Loucy (cell line): ENCODE data around the gene UNC5B.

Source experiments
- H2AFZ ChIP-seq: fragments of 200-600 bp; sonication (generic); 2 replicates; pipeline ENCODE4 v1.6.0; 2016; ENCODE audit warnings: antibody characterized with exemption, mild to moderate bottlenecking, low read length, moderate library complexity
- H3F3A ChIP-seq: fragments of 200-600 bp; 2 replicates; pipeline ENCODE4 v1.6.0; 2016; ENCODE audit warnings: antibody characterized with exemption, low read depth, mild to moderate bottlenecking
- H3K27me3 ChIP-seq: fragments of 200-600 bp; sonication (generic); 2 replicates; pipeline ENCODE4 v1.6.1; 2014; ENCODE audit warnings: low read length, mild to moderate bottlenecking; ENCODE audit not compliant: insufficient read depth, poor library complexity, severe bottlenecking
- H3K36me3 ChIP-seq: fragments of 200-600 bp; sonication (generic); 2 replicates; pipeline ENCODE4 v1.6.1; 2016; ENCODE audit warnings: low read length; ENCODE audit not compliant: insufficient read depth
- H3K4me1 ChIP-seq: fragments of 200-600 bp; sonication (generic); 2 replicates; pipeline ENCODE4 v1.5.1; 2014; ENCODE audit warnings: low read length, mild to moderate bottlenecking; ENCODE audit not compliant: insufficient read depth, poor library complexity, severe bottlenecking
- H3K4me2 ChIP-seq: fragments of 200-600 bp; sonication (generic); 2 replicates; pipeline ENCODE4 v1.6.0; 2014; ENCODE audit warnings: antibody characterized with exemption, low read length, low read depth, mild to moderate bottlenecking; ENCODE audit not compliant: poor library complexity, severe bottlenecking
- H3K4me3 ChIP-seq: fragments of 200-600 bp; sonication (generic); 2 replicates; pipeline ENCODE4 v1.5.1; 2014; ENCODE audit warnings: low read length, mild to moderate bottlenecking, mixed read lengths; ENCODE audit not compliant: poor library complexity, severe bottlenecking
- H3K79me2 ChIP-seq: fragments of 200-600 bp; sonication (generic); 2 replicates; pipeline ENCODE4 v1.6.1; 2014; ENCODE audit warnings: low read length; ENCODE audit not compliant: insufficient read depth
- H3K9ac ChIP-seq: fragments of 200-600 bp; sonication (generic); 2 replicates; pipeline ENCODE4 v1.6.0; 2014; ENCODE audit warnings: mild to moderate bottlenecking, low read depth, low read length, moderate library complexity; ENCODE audit not compliant: poor library complexity, severe bottlenecking
- H3K9me2 ChIP-seq: fragments of 200-600 bp; sonication (generic); replicated peaks from 2 replicates; pipeline ENCODE4 v1.6.1; 2016; ENCODE audit warnings: low read depth, low read length, mixed read lengths
- H3K9me3 ChIP-seq: fragments of 200-600 bp; sonication (generic); 2 replicates; pipeline ENCODE4 v1.6.1; 2014; ENCODE audit warnings: mild to moderate bottlenecking, antibody characterized with exemption, low read length, low read depth; ENCODE audit not compliant: insufficient read depth
- H4K20me1 ChIP-seq: fragments of 200-600 bp; sonication (generic); 2 replicates; pipeline ENCODE4 v1.6.0; 2014; ENCODE audit warnings: antibody characterized with exemption, low read length, mild to moderate bottlenecking; ENCODE audit not compliant: insufficient read depth, poor library complexity, severe bottlenecking
- EZH2phosphoT487 ChIP-seq: fragments of 200-600 bp; IDR thresholded peaks from 2 replicates; pipeline ENCODE4 v1.6.1; 2018; ENCODE audit warnings: antibody characterized with exemption, mild to moderate bottlenecking, moderate library complexity, borderline replicate concordance
- TF ChIP-seq, protein P1 (sequence below): fragments of 200-600 bp; sonication (generic); conservative IDR thresholded peaks from 2 replicates; pipeline ENCODE4 v1.5.1; 2014; ENCODE audit warnings: mild to moderate bottlenecking, antibody characterized with exemption, low read length

Gene UNC5B

DNA sequence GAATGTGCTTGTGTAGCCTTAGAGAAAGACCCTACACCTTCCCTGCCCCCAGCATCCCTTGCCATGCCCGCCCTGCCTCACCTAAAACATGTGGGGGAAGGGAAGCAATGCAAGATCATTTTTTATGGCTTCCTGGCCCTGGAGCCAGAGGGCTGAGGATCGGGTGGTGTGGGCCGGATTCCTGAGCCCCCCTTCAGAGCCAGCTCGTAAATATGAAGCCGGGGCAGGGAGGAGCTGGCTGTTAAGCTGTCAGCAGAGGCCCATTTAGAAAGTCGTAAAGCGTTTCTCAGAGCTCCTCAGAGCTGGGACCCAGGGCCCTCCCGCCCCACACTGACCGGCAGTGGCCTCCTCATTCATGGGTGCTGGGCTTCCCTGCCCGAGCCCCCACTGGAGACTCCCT is 23.9 kb downstream of the UNC5B start:
- no peaks in the 10 kb centered on the region for H4K20me1 ChIP-seq
- no peak for TF ChIP-seq EZH2phosphoT487
- TF ChIP-seq, protein P1, sequence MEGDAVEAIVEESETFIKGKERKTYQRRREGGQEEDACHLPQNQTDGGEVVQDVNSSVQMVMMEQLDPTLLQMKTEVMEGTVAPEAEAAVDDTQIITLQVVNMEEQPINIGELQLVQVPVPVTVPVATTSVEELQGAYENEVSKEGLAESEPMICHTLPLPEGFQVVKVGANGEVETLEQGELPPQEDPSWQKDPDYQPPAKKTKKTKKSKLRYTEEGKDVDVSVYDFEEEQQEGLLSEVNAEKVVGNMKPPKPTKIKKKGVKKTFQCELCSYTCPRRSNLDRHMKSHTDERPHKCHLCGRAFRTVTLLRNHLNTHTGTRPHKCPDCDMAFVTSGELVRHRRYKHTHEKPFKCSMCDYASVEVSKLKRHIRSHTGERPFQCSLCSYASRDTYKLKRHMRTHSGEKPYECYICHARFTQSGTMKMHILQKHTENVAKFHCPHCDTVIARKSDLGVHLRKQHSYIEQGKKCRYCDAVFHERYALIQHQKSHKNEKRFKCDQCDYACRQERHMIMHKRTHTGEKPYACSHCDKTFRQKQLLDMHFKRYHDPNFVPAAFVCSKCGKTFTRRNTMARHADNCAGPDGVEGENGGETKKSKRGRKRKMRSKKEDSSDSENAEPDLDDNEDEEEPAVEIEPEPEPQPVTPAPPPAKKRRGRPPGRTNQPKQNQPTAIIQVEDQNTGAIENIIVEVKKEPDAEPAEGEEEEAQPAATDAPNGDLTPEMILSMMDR, result no peak

DNA sequence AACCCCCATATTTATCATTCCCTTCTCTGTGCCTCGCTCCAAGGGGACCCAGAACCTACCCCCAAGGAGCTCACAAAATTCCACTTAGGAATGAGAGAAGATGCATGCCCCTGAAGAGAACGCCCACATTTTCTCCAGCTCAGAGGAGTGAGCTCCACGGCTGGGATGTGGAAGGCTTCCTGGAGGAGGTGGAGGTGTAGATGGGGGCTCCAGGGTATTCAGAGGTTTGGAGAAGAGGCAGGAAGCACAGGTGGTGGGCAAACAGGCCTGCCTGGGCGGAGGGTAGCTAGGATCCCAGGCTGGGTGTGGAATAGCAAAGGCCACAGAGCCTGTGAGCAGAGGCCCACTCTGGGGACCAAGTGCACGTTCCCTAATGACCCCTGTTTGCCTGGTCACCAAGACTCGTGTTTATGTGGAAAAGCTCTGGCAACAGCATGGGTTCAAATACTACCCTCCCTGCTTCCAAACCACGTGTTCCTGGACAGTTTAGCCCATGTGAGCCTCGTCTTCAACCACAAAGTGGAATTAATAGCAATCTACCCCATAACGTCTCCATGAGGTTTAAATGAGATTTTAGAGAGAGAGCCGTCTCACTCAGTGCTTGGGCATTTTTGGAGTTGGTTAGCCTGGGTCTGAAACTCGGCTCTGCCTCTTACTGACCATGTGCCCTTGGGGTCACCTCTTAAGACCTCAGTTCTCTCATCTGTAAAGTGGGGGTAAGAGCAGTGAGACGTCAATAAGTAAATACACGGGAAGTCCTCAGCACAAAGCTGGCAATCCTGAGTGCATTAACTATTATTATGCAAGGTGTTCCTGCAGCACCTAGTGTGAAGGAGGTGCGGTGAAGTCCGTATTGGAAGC is 24.7 kb downstream of the UNC5B start:
- no peaks in the 10 kb centered on the region for H3K36me3 ChIP-seq
- H3K27me3 ChIP-seq, result no peaks in the 10 kb centered on the region
- no peak overlapping the region for H3K9ac ChIP-seq
- H3K4me1 ChIP-seq, result peaks cover 23% of the 10 kb centered on the region
- TF ChIP-seq, protein P1, result no peak
- no peak for TF ChIP-seq EZH2phosphoT487
- H3F3A ChIP-seq, result no peaks in the 10 kb centered on the region
- H3K4me2 ChIP-seq, result peak overlapping the region; percentile 18
- H3K9me3 ChIP-seq, result no peaks in the 10 kb centered on the region
- no peaks in the 10 kb centered on the region for H4K20me1 ChIP-seq
- no peaks in the 10 kb centered on the region for H3K9me2 ChIP-seq
- H3K4me3 ChIP-seq, result no peak overlapping the region
- no peak overlapping the region for H2AFZ ChIP-seq
- no peaks in the 10 kb centered on the region for H3K79me2 ChIP-seq

More for the DNA sequence above, 23.9 kb downstream of the UNC5B start:
- Histone ChIP-seq H3K4me2 (peak overlapping the region; percentile 18), H3K27me3 (no peaks in the 10 kb centered on the region), H3K4me3 (no peak overlapping the region), H3K9ac (no peak overlapping the region), H3K36me3 (no peaks in the 10 kb centered on the region), H3K79me2 (no peaks in the 10 kb centered on the region), H3K9me2 (no peaks in the 10 kb centered on the region), H3F3A (no peaks in the 10 kb centered on the region), H2AFZ (no peak overlapping the region), H3K9me3 (no peaks in the 10 kb centered on the region), H3K4me1 (peaks cover 23% of the 10 kb centered on the region)

DNA sequence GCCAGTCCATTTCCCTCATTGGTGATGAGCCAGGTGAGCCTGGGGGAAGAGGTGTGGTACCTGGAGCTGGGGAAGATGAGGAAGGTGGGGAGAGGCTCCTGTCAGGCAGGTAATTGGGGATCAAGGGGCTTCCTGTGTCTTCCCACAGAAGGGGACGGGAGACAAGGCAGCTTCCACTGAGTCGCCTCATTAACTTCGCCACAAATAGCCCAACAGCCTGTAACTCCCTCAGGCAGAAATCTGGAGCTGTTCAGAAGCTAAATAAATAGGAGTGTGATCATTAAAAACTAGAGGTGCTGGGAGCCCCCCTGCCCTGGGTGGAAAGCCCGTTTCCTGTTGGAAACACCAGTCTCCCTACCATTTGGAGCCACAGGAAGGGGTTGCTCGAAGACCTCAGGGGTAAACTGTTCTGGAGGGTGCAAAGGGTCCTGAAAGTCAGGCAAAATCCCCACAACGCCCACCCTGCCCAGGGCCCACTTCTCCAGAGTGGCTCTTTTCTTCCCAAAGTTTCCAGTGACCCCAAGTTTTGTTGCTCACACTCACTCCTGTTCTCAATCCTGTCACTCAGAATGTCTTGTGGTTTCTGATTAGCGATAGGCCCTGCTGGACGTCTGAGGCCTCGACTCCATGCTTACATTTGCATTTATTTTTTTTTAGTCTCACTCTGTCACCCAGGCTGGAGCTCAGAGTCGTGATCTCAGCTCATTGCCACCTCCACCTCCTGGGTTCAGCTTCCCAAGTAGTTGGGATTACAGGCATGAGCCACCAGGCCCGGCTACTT is 25.7 kb downstream of the UNC5B start:
- Histone ChIP-seq H2AFZ (no peak overlapping the region), H3K9me3 (no peaks in the 10 kb centered on the region), H3K36me3 (no peaks in the 10 kb centered on the region), H3K79me2 (no peaks in the 10 kb centered on the region), H4K20me1 (no peaks in the 10 kb centered on the region), H3K4me3 (no peak overlapping the region), H3K9ac (no peak overlapping the region), H3F3A (no peaks in the 10 kb centered on the region), H3K4me1 (peaks cover 23% of the 10 kb centered on the region), H3K27me3 (no peaks in the 10 kb centered on the region), H3K9me2 (no peaks in the 10 kb centered on the region), H3K4me2 (no peak overlapping the region)
- TF ChIP-seq EZH2phosphoT487, result no peak
- TF ChIP-seq, protein P1, result no peak
